HEK293 (cell line): ENCODE measurements around the gene PKNOX2.

Experiments used
- CTCF ChIP-seq: fragments of 450-650 bp; formaldehyde crosslinking; IDR thresholded peaks from 2 replicates; pipeline ENCODE4 v1.5.1; 2016; ENCODE audit warnings: missing biosample characterization, missing genetic modification characterization
- ZFP3 ChIP-seq: fragments of 450-650 bp; formaldehyde crosslinking; IDR thresholded peaks from 2 replicates; pipeline ENCODE4 v1.5.1; 2016; ENCODE audit warnings: low read depth, missing biosample characterization, missing genetic modification characterization
- ZNF639 ChIP-seq: fragments of 450-650 bp; formaldehyde crosslinking; IDR thresholded peaks from 2 replicates; pipeline ENCODE4 v1.5.1; 2016; ENCODE audit warnings: missing biosample characterization, missing genetic modification characterization

- TF ChIP-seq ZFP3 (tag by site-specific recombination) = no peak
- no peak for TF ChIP-seq ZNF639 (tag by site-specific recombination)
- no peak for TF ChIP-seq CTCF
Observed at GRCh38 chr11:125179346-125179745, 14.8 kb downstream of the PKNOX2 start.
